Liver (tissue), 3 donors: ENCODE data around the gene IFNGR2.

ENCODE experiments used
- ATF3 ChIP-seq: IDR thresholded peaks from 2 replicates; pipeline ENCODE4 v1.6.1; 2016; ENCODE audit warnings: antibody characterized with exemption
- FOXA1 ChIP-seq: IDR thresholded peaks from 2 replicates; pipeline ENCODE4 v1.6.1; 2016; ENCODE audit warnings: antibody characterized with exemption
- GABPA ChIP-seq, 2 donors: IDR thresholded peaks in 1 of 2; conservative IDR thresholded peaks in 1 of 2; 2 replicates each; pipeline ENCODE4 v1.6.1; 2016; ENCODE audit warnings: antibody characterized with exemption in 2 of 2, mild to moderate bottlenecking in 1 of 2, moderate library complexity in 1 of 2
- HNF4G ChIP-seq: IDR thresholded peaks from 2 replicates; pipeline ENCODE4 v1.6.1; 2016; ENCODE audit warnings: antibody characterized with exemption
- NR2F2 ChIP-seq: IDR thresholded peaks from 2 replicates; pipeline ENCODE4 v1.6.1; 2016; ENCODE audit warnings: antibody characterized with exemption
- RXRA ChIP-seq, 2 donors: IDR thresholded peaks; 2 replicates each; pipeline ENCODE4 v1.6.1; 2017 to 2018; ENCODE audit warnings: antibody characterized with exemption in 2 of 2, mild to moderate bottlenecking in 1 of 2
- SP1 ChIP-seq: IDR thresholded peaks from 2 replicates; pipeline ENCODE4 v1.6.1; 2018; ENCODE audit warnings: antibody characterized with exemption, mild to moderate bottlenecking
- TAF1 ChIP-seq: conservative IDR thresholded peaks from 2 replicates; pipeline ENCODE4 v1.6.1; 2016; ENCODE audit warnings: antibody characterized with exemption, mild to moderate bottlenecking
- TF ChIP-seq, protein P1 (sequence below): fragments of 150-350 bp; IDR thresholded peaks from 2 replicates; pipeline ENCODE4 v1.5.1; 2017; ENCODE audit warnings: improper control_type of control experiment, low read depth, low read length; ENCODE audit not compliant: missing input control
- TF ChIP-seq, protein P2 (sequence below): IDR thresholded peaks from 2 replicates; pipeline ENCODE4 v1.6.1; 2016; ENCODE audit warnings: antibody characterized with exemption, mild to moderate bottlenecking
- donor health status: healthy.
- donor health status: healthy.

GRCh38 chr21:33449616-33450015 is 46.4 kb downstream of the IFNGR2 start:
- TF ChIP-seq, protein P1, sequence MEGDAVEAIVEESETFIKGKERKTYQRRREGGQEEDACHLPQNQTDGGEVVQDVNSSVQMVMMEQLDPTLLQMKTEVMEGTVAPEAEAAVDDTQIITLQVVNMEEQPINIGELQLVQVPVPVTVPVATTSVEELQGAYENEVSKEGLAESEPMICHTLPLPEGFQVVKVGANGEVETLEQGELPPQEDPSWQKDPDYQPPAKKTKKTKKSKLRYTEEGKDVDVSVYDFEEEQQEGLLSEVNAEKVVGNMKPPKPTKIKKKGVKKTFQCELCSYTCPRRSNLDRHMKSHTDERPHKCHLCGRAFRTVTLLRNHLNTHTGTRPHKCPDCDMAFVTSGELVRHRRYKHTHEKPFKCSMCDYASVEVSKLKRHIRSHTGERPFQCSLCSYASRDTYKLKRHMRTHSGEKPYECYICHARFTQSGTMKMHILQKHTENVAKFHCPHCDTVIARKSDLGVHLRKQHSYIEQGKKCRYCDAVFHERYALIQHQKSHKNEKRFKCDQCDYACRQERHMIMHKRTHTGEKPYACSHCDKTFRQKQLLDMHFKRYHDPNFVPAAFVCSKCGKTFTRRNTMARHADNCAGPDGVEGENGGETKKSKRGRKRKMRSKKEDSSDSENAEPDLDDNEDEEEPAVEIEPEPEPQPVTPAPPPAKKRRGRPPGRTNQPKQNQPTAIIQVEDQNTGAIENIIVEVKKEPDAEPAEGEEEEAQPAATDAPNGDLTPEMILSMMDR = no peak
- TF ChIP-seq, protein P2, sequence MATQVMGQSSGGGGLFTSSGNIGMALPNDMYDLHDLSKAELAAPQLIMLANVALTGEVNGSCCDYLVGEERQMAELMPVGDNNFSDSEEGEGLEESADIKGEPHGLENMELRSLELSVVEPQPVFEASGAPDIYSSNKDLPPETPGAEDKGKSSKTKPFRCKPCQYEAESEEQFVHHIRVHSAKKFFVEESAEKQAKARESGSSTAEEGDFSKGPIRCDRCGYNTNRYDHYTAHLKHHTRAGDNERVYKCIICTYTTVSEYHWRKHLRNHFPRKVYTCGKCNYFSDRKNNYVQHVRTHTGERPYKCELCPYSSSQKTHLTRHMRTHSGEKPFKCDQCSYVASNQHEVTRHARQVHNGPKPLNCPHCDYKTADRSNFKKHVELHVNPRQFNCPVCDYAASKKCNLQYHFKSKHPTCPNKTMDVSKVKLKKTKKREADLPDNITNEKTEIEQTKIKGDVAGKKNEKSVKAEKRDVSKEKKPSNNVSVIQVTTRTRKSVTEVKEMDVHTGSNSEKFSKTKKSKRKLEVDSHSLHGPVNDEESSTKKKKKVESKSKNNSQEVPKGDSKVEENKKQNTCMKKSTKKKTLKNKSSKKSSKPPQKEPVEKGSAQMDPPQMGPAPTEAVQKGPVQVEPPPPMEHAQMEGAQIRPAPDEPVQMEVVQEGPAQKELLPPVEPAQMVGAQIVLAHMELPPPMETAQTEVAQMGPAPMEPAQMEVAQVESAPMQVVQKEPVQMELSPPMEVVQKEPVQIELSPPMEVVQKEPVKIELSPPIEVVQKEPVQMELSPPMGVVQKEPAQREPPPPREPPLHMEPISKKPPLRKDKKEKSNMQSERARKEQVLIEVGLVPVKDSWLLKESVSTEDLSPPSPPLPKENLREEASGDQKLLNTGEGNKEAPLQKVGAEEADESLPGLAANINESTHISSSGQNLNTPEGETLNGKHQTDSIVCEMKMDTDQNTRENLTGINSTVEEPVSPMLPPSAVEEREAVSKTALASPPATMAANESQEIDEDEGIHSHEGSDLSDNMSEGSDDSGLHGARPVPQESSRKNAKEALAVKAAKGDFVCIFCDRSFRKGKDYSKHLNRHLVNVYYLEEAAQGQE = no peak
- TF ChIP-seq SP1 (no peak), FOXA1 (no peak), GABPA (IDR thresholded peaks at IDR 0.05 in 1 of 2, conservative IDR thresholded peaks at IDR 0.05 in 1 of 2) (no peak), RXRA (IDR thresholded peaks at IDR 0.05) (no peak), NR2F2 (no peak), HNF4G (no peak), TAF1 (no peak), ATF3 (no peak)
